ENCODE data around the gene KIAA0232.

KIAA0232 gene

GRCh38 chr4:6761649-6762615 is 20.6 kb upstream of the KIAA0232 start:
- TF ChIP-seq POLR2A (IDR thresholded peaks at IDR 0.05; ENCODE audit: low read length) (no peak), GATA1 (IDR thresholded peaks at IDR 0.05; ENCODE audit: low read depth, low read length) (no peak)
- no peak for DNase-seq

- TF ChIP-seq POLR2A (IDR thresholded peaks at IDR 0.05; ENCODE audit: low read length) (no peak), GATA1 (IDR thresholded peaks at IDR 0.05; ENCODE audit: low read depth, low read length) (no peak)
- peak in 1 of 2 experiments; percentile 21 for DNase-seq
Measured at GRCh38 chr4:6763330-6763851, 19.1 kb upstream of the KIAA0232 start.

GRCh38 chr4:6764976-6765620 is 17.4 kb upstream of the KIAA0232 start:
- no peak for DNase-seq
- no peak for TF ChIP-seq GATA1 (IDR thresholded peaks at IDR 0.05; ENCODE audit: low read depth, low read length)

DNA sequence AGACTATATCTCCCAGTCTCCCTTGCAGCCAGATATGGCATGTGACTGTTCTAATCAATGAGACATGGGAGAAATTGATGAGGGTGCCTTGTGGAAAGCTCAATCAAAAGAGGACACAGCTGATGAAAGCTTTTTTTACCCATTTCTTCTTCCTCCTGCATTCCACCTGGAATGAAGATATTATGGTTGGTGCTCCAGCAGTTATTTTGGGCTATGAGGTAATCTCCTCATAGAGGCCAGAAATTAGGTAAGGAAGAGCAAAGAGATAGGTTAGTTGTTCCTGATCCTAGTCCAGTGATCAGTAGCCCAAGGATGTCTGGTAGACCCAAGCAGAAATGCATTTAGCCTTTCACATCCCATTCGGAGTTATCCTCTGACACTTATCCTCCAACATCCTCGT is 16.8 kb upstream of the KIAA0232 start:
- no peak for TF ChIP-seq POLR2A (IDR thresholded peaks at IDR 0.05; ENCODE audit: low read length)
- TF ChIP-seq GATA1 (IDR thresholded peaks at IDR 0.05; ENCODE audit: low read depth, low read length) = no peak
- DNase-seq = no peak

GRCh38 chr4:6767386-6767747 is 15.2 kb upstream of the KIAA0232 start:
- no peak for DNase-seq

DNA sequence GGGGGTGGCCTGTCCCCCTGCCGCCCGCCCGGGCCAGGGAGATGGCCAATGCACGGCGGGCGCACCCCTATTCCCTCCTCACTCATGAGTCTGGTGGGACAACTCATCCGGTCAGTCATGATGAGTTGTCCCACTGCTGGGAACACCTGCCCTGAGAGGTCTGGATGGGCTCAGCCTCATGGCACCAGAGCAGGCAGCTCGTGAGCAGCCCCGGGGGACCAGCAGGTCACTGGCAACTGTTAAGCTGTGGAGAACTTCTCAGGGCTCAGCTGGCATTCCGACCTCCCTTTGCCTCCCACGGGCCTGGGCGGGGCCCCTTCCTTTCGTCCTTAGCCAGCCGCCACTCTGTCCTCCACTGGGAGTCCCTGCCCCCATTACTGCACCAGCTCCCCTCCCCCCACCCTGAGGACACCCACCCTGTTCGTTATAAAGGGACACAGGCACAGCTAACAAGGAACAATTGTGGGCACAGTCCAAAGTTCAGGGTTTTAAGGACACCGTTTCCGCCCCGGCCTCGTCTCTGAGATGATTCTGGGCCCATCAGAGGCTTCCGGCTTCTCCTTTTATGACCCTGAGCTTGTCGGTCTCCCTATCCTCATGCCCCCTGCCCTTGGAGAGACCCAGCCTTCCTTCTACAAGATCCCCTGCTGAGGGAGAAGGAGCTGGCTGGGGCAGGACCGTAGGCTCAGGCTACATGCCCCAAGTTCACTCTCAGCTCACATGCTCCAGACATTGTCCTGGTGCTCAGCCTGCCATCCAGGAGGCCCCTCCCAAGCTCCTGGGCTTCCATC is 14.6 kb upstream of the KIAA0232 start:
- TF ChIP-seq POLR2A (IDR thresholded peaks at IDR 0.05; ENCODE audit: low read length) (no peak), GATA1 (IDR thresholded peaks at IDR 0.05; ENCODE audit: low read depth, low read length) (no peak)
- no peak for DNase-seq

More at GRCh38 chr4:6767386-6767747, 15.2 kb upstream of the KIAA0232 start:
- TF ChIP-seq GATA1 (IDR thresholded peaks at IDR 0.05; ENCODE audit: low read depth, low read length) (no peak), POLR2A (IDR thresholded peaks at IDR 0.05; ENCODE audit: low read length) (no peak)

- TF ChIP-seq GATA1 (IDR thresholded peaks at IDR 0.05; ENCODE audit: low read depth, low read length) (no peak), POLR2A (IDR thresholded peaks at IDR 0.05; ENCODE audit: low read length) (no peak)
- peak in 1 of 2 experiments; percentile 59 for DNase-seq
Measured at GRCh38 chr4:6768539-6768905, 14.0 kb upstream of the KIAA0232 start.

- TF ChIP-seq POLR2A (IDR thresholded peaks at IDR 0.05; ENCODE audit: low read length) = no peak
- no peak for TF ChIP-seq GATA1 (IDR thresholded peaks at IDR 0.05; ENCODE audit: low read depth, low read length)
- DNase-seq = peak; percentile 80 to 85
Measured at GRCh38 chr4:6769233-6769988, 13.1 kb upstream of the KIAA0232 start.

- DNase-seq = no peak
- no peak for TF ChIP-seq GATA1 (IDR thresholded peaks at IDR 0.05; ENCODE audit: low read depth, low read length)
- TF ChIP-seq POLR2A (IDR thresholded peaks at IDR 0.05; ENCODE audit: low read length) = no peak
Measured at GRCh38 chr4:6769989-6770420, 12.5 kb upstream of the KIAA0232 start.

DNA sequence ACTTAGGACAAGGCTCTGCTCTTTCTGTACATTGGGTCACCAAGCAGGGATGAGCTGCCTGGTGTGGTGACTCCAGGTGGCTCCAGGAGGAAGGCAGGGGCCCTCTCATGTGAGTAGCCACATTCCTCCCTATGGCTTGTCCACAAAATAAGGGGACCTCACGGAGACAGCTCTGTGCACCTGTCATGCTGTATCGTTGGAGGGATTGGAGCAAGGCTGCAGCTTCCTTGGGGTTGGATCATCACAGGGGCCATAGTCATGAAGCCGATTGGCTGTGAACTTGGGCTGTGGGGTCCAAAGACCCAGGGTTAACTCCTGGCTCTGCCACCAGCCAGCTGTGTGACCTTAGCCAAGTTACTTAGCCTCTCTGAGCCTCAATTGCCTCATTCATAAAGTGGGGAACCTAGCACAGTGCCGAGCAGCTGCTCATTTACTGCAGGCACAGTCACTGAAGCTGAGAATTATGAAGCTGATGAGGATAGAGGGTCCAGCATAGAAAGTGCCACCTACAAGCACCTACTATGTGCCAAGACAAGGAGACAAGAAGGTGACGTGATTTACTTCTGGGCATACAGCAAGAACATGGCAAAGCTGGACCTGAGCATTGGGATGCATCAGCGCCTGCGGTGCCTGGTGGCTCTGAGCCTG is 11.8 kb upstream of the KIAA0232 start:
- DNase-seq = no peak
- TF ChIP-seq POLR2A (IDR thresholded peaks at IDR 0.05; ENCODE audit: low read length) = no peak
- TF ChIP-seq GATA1 (IDR thresholded peaks at IDR 0.05; ENCODE audit: low read depth, low read length) = no peak

GRCh38 chr4:6771229-6771671 is 11.3 kb upstream of the KIAA0232 start:
- no peak for DNase-seq
- no peak for TF ChIP-seq POLR2A (IDR thresholded peaks at IDR 0.05; ENCODE audit: low read length)
- TF ChIP-seq GATA1 (IDR thresholded peaks at IDR 0.05; ENCODE audit: low read depth, low read length) = no peak

GRCh38 chr4:6772223-6772928 is 10.2 kb upstream of the KIAA0232 start:
- TF ChIP-seq GATA1 (IDR thresholded peaks at IDR 0.05; ENCODE audit: low read depth, low read length) (no peak), POLR2A (IDR thresholded peaks at IDR 0.05; ENCODE audit: low read length) (no peak)
- DNase-seq = no peak
